ENCODE results near the gene RNPS1. TPM values are rescaled to one million over a fixed set of nuclear protein-coding genes. Genes with fewer than 3 reads are reported as not detected.

RNPS1 gene
- total RNA-seq, 1 donor from 2014 or later, result 114 TPM

Other genes starting within 250 kb of the RNPS1 start
- 1.6 TPM for gene NPW, start 248.3 kb downstream of the RNPS1 start, total RNA-seq
- 121 TPM for gene NHERF2, start 241.2 kb downstream of the RNPS1 start, total RNA-seq
- gene NTHL1, start 220.3 kb downstream of the RNPS1 start, total RNA-seq, result 33.9 TPM
- 185 TPM for gene TSC2, start 220.1 kb downstream of the RNPS1 start, total RNA-seq
- 154 TPM for gene PKD1, start 132.2 kb downstream of the RNPS1 start, total RNA-seq
- gene RAB26, start 119.5 kb downstream of the RNPS1 start, total RNA-seq, result 7.7 TPM
- gene TRAF7, start 112.3 kb downstream of the RNPS1 start, total RNA-seq, result 100 TPM
- 0.58 TPM for gene CASKIN1, start 71.5 kb downstream of the RNPS1 start, total RNA-seq
- gene MLST8, start 62.7 kb downstream of the RNPS1 start, total RNA-seq, result 31.2 TPM
- gene BRICD5, start 57.3 kb downstream of the RNPS1 start, total RNA-seq, result 15.2 TPM
- 19.7 TPM for gene PGP, start 53.3 kb downstream of the RNPS1 start, total RNA-seq
- gene E4F1, start 44.5 kb downstream of the RNPS1 start, total RNA-seq, result 33.3 TPM
- 4.6 TPM for gene DNASE1L2, start 31.7 kb downstream of the RNPS1 start, total RNA-seq
- 69.9 TPM for gene ECI1, start 16.5 kb downstream of the RNPS1 start, total RNA-seq
- 18.3 TPM for gene ABCA3, start 72.6 kb upstream of the RNPS1 start, total RNA-seq
- 3.7 TPM for gene CCNF, start 161.3 kb upstream of the RNPS1 start, total RNA-seq
- gene TEDC2, start 192.0 kb upstream of the RNPS1 start, total RNA-seq, result 0.60 TPM
- gene NTN3, start 203.2 kb upstream of the RNPS1 start, total RNA-seq, result 0.46 TPM
- gene TBC1D24, start 207.0 kb upstream of the RNPS1 start, total RNA-seq, result 20.6 TPM
- 246 TPM for gene ATP6V0C, start 245.8 kb upstream of the RNPS1 start, total RNA-seq